Esophagus squamous epithelium (tissue), 5 donors: Measurements from ENCODE around the gene SH3PXD2B. TPM values are rescaled to one million over a fixed set of nuclear protein-coding genes. Genes with fewer than 3 reads are reported as not detected.

Experiments used
- DNase-seq: peaks from one replicate; lab custom pipeline; 2025; lab: John Stamatoyannopoulos, UW
- H3K27ac ChIP-seq, 4 donors: fragments of 200-600 bp; sonication (generic); one replicate each; pipeline ENCODE4 v1.5.1; 2016 to 2019; ENCODE audit warnings: mild to moderate bottlenecking in 1 of 4
- H3K27me3 ChIP-seq, 4 donors: fragments of 200-600 bp; sonication (generic); 1 replicate in 3 of 4; 2 replicates in 1 of 4; pipeline versions ENCODE4 v1.5.1 to v1.6.0; 2017 to 2021; ENCODE audit warnings: antibody characterized with exemption in 1 of 4
- H3K36me3 ChIP-seq, 3 donors: fragments of 200-600 bp; sonication (generic); one replicate each; pipeline ENCODE4 v1.5.1; 2016 to 2019
- H3K4me1 ChIP-seq, 3 donors: fragments of 200-600 bp; sonication (generic); one replicate each; pipeline ENCODE4 v1.5.1; 2017 to 2019
- H3K4me3 ChIP-seq, 4 donors: fragments of 200-600 bp; sonication (generic); 1 replicate in 3 of 4; 2 replicates in 1 of 4; pipeline ENCODE4 v1.5.1; 2016 to 2019; ENCODE audit warnings: mild to moderate bottlenecking in 2 of 4, moderate library complexity in 1 of 4
- H3K9me3 ChIP-seq, 3 donors: fragments of 200-600 bp; sonication (generic); one replicate each; pipeline ENCODE4 v1.5.1; 2016 to 2019
- POLR2A ChIP-seq, 4 donors: fragments of 450-650 bp; IDR thresholded peaks; one replicate each; pipeline ENCODE4 v1.6.1; 2017; ENCODE audit warnings: antibody characterized with exemption in 4 of 4, mild to moderate bottlenecking in 4 of 4, moderate library complexity in 3 of 4
- WGBS, 2 donors: methylation state at CpG; one replicate each; pipeline ENCODE4 v1.1.5; 2018; 5-methylcytosine and 5-hydroxymethylcytosine counted together
- intact Hi-C: fragments of 100-400 bp; cut with DNase I; formaldehyde crosslinking; loops from one replicate; pipeline ENCODE4 v1.15.0; 2022
- total RNA-seq, 4 donors: library from RNA; depleted of rRNA; stranded (reverse); fragments of >200 nt; gene quantifications; one replicate each; pipeline ENCODE4 v1.1.0, GENCODE V29; 2016
- TF ChIP-seq, protein P1 (sequence below), 6 experiments: fragments of 450-650 bp in 4 of 6; fragments of 200-600 bp in 2 of 6; sonication (generic) in 2 of 6; IDR thresholded peaks; one replicate each; pipeline ENCODE4 v1.5.1; 2016 to 2019; ENCODE audit warnings: antibody characterized with exemption in 6 of 6, mild to moderate bottlenecking in 4 of 6, moderate library complexity in 4 of 6
- donor health status: DM: yes; HTN: yes; CAD: no.

The SH3PXD2B gene
- total RNA-seq, 4 donors from 2014 or later = 7.1 to 22.1 (median 13.8) TPM

GRCh38 chr5:172385010-172385563 is 69.2 kb downstream of the SH3PXD2B start:
- DNase-seq = no peak
- peaks cover 0 to 28% (median 9%) of the 10 kb centered on the region in 3 donors for H3K4me1 ChIP-seq
- no peaks in the 10 kb centered on the region for H3K9me3 ChIP-seq
- TF ChIP-seq, protein P1, sequence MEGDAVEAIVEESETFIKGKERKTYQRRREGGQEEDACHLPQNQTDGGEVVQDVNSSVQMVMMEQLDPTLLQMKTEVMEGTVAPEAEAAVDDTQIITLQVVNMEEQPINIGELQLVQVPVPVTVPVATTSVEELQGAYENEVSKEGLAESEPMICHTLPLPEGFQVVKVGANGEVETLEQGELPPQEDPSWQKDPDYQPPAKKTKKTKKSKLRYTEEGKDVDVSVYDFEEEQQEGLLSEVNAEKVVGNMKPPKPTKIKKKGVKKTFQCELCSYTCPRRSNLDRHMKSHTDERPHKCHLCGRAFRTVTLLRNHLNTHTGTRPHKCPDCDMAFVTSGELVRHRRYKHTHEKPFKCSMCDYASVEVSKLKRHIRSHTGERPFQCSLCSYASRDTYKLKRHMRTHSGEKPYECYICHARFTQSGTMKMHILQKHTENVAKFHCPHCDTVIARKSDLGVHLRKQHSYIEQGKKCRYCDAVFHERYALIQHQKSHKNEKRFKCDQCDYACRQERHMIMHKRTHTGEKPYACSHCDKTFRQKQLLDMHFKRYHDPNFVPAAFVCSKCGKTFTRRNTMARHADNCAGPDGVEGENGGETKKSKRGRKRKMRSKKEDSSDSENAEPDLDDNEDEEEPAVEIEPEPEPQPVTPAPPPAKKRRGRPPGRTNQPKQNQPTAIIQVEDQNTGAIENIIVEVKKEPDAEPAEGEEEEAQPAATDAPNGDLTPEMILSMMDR (IDR thresholded peaks at IDR 0.05) = no peak
- TF ChIP-seq POLR2A (IDR thresholded peaks at IDR 0.05) = no peak
- WGBS, 2 donors = 72% methylated on average over 3 of the region's 5 CpGs; no CpG with 5 or more reads in 1 of the 2 donors
- no peak overlapping the region for H3K27ac ChIP-seq
- peaks cover 0 to 48% (median 0%) of the 10 kb centered on the region in 3 donors for H3K36me3 ChIP-seq
- H3K4me3 ChIP-seq = no peak overlapping the region
- intact Hi-C loops = no loop called here
- H3K27me3 ChIP-seq = no peaks in the 10 kb centered on the region

- no peak for DNase-seq
Observed at GRCh38 chr5:172383191-172383802, 71.0 kb downstream of the SH3PXD2B start.

GRCh38 chr5:172380987-172381643 is 73.2 kb downstream of the SH3PXD2B start:
- intact Hi-C loops = no loop called here
- DNase-seq = no peak
- no peaks in the 10 kb centered on the region for H3K9me3 ChIP-seq
- peaks cover 0 to 28% (median 9%) of the 10 kb centered on the region in 3 donors for H3K4me1 ChIP-seq
- 13 to 64% methylated on average over 6 to 17 of the region's 21 CpGs for WGBS, 2 donors
- H3K4me3 ChIP-seq = no peak overlapping the region
- no peaks in the 10 kb centered on the region for H3K27me3 ChIP-seq
- H3K36me3 ChIP-seq = peaks cover 0 to 68% (median 0%) of the 10 kb centered on the region in 3 donors
- H3K27ac ChIP-seq = peak overlapping the region in 3 of 4 donors; percentile 44 to 50 (median 45)
- TF ChIP-seq POLR2A (IDR thresholded peaks at IDR 0.05) = no peak
- TF ChIP-seq, protein P1 (IDR thresholded peaks at IDR 0.05) = no peak

More at GRCh38 chr5:172383191-172383802, 71.0 kb downstream of the SH3PXD2B start:
- intact Hi-C loops = no loop called here
- Histone ChIP-seq H3K4me1 (peaks cover 0 to 28% (median 9%) of the 10 kb centered on the region in 3 donors), H3K9me3 (no peaks in the 10 kb centered on the region), H3K36me3 (peaks cover 0 to 57% (median 0%) of the 10 kb centered on the region in 3 donors), H3K4me3 (no peak overlapping the region), H3K27me3 (no peaks in the 10 kb centered on the region), H3K27ac (peak overlapping the region in 1 of 4 donors; percentile 17)
- 39 to 48% methylated on average over 5 of the region's 6 CpGs for WGBS, 2 donors
- no peak for TF ChIP-seq POLR2A (IDR thresholded peaks at IDR 0.05)
- TF ChIP-seq, protein P1 (IDR thresholded peaks at IDR 0.05) = no peak

DNA sequence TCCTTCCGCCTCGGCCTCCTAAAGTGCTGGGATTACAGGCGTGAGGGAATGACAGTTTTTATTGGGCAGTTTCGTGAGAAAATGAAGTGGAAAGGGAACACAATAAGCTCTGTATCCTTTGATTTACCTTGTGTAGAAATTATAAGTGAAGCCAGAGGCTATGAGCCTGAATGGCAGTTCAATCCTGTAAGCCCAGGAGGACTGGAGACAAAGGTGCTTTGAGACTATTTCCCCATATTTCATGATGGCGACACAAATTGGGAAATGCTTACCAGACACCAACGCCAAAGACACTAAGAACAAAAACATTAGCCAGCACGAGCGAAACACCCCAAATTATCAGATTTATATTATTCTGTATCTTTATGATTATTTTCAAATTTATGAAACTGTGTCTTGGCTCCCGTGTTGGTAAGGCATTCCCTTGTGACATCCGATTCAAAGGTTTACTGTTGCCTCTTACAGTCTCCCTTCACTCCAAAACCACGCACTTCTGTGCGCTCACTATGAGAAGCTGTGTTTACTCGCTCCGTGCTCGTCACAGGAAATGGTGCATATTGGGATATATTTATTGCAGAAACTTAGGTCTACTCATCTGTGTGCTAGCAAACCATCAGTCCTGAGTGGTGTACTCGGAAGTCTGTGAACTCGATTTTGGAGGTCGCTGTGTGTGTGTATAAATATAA is 73.9 kb downstream of the SH3PXD2B start:
- H3K9me3 ChIP-seq = no peaks in the 10 kb centered on the region
- DNase-seq = no peak
- H3K27ac ChIP-seq = peak overlapping the region in 1 of 4 donors; percentile 45
- H3K27me3 ChIP-seq = no peaks in the 10 kb centered on the region
- H3K4me3 ChIP-seq = no peak overlapping the region
- peaks cover 0 to 64% (median 0%) of the 10 kb centered on the region in 3 donors for H3K36me3 ChIP-seq
- peaks cover 0 to 28% (median 9%) of the 10 kb centered on the region in 3 donors for H3K4me1 ChIP-seq
- WGBS, 2 donors = 71 to 72% methylated on average over 17 to 18 of the region's 18 CpGs
- TF ChIP-seq, protein P1 (IDR thresholded peaks at IDR 0.05) = no peak
- TF ChIP-seq POLR2A (IDR thresholded peaks at IDR 0.05) = no peak
- intact Hi-C loops = no loop called here
